SK-N-SH treated with all-trans-retinoic acid at 6 μM for 48 hours (cell line): ENCODE results near the gene NRXN3.

Experiments
- ATAC-seq: fragments of 200-7000 bp; cut with Tn5 transposase; 3 replicates; pipeline ENCODE4 v1.9.1; 2020; ENCODE audit warnings: mild to moderate bottlenecking, moderate library complexity
- ARNTL ChIP-seq: fragments of 450-650 bp; formaldehyde crosslinking; IDR thresholded peaks from 2 replicates; pipeline ENCODE4 v1.5.0; 2020; ENCODE audit warnings: low read depth, mild to moderate bottlenecking, moderate library complexity, borderline replicate concordance
- BACH2 ChIP-seq: fragments of 250-450 bp; sonication (Bioruptor Pico); IDR thresholded peaks from 2 replicates; pipeline ENCODE4 v1.9.0; 2021; ENCODE audit warnings: mild to moderate bottlenecking, borderline replicate concordance
- CREB5 ChIP-seq: fragments of 250-450 bp; sonication (Bioruptor Pico); IDR thresholded peaks from 2 replicates; pipeline ENCODE4 v1.5.1; 2020; ENCODE audit warnings: low read depth, mild to moderate bottlenecking, moderate library complexity
- CSDC2 ChIP-seq: fragments of 250-450 bp; sonication (Bioruptor Pico); IDR thresholded peaks from 2 replicates; pipeline ENCODE4 v1.5.0; 2020; ENCODE audit warnings: mild to moderate bottlenecking, moderate library complexity
- CSRNP3 ChIP-seq: fragments of 250-450 bp; sonication (Bioruptor Pico); IDR thresholded peaks from 2 replicates; pipeline ENCODE4 v1.5.1; 2021; ENCODE audit warnings: mild to moderate bottlenecking, moderate library complexity
- ESRRG ChIP-seq: fragments of 250-450 bp; sonication (Bioruptor Pico); IDR thresholded peaks from 2 replicates; pipeline ENCODE4 v1.6.1; 2021; ENCODE audit warnings: mild to moderate bottlenecking
- GLIS3 ChIP-seq: fragments of 250-450 bp; sonication (Bioruptor Pico); IDR thresholded peaks from 2 replicates; pipeline ENCODE4 v1.5.0; 2020; ENCODE audit warnings: mild to moderate bottlenecking, moderate library complexity
- ISL1 ChIP-seq: fragments of 250-450 bp; sonication (Bioruptor Pico); IDR thresholded peaks from 2 replicates; pipeline ENCODE4 v2.1.2; 2022; ENCODE audit warnings: mild to moderate bottlenecking, moderate library complexity
- OSR1 ChIP-seq: fragments of 250-450 bp; sonication (Bioruptor Pico); IDR thresholded peaks from 2 replicates; pipeline ENCODE4 v1.8.0; 2022; ENCODE audit warnings: moderate library complexity, mild to moderate bottlenecking, inconsistent platforms
- PATZ1 ChIP-seq: fragments of 250-450 bp; sonication (Bioruptor Pico); IDR thresholded peaks from 2 replicates; pipeline ENCODE4 v1.8.0; 2020; ENCODE audit warnings: mild to moderate bottlenecking, moderate library complexity, borderline replicate concordance
- POU6F1 ChIP-seq: fragments of 250-450 bp; sonication (Bioruptor Pico); IDR thresholded peaks from 2 replicates; pipeline ENCODE4 v1.8.0; 2021; ENCODE audit warnings: low read depth, mild to moderate bottlenecking, moderate library complexity, borderline replicate concordance
- PPARA ChIP-seq: fragments of 250-450 bp; sonication (Bioruptor Pico); IDR thresholded peaks from 2 replicates; pipeline ENCODE4 v1.5.0; 2020; ENCODE audit warnings: mild to moderate bottlenecking, borderline replicate concordance
- RARB ChIP-seq: fragments of 250-450 bp; sonication (Bioruptor Pico); IDR thresholded peaks from 2 replicates; pipeline ENCODE4 v1.8.0; 2021; ENCODE audit warnings: mild to moderate bottlenecking, moderate library complexity
- SNAI2 ChIP-seq: fragments of 250-450 bp; sonication (Bioruptor Pico); IDR thresholded peaks from 2 replicates; pipeline ENCODE4 v1.5.0; 2020; ENCODE audit warnings: mild to moderate bottlenecking, moderate library complexity
- TCF4 ChIP-seq: fragments of 250-450 bp; sonication (Bioruptor Pico); IDR thresholded peaks from 2 replicates; pipeline ENCODE4 v1.8.0; 2021; ENCODE audit warnings: mild to moderate bottlenecking, moderate library complexity, borderline replicate concordance
- TOX ChIP-seq: fragments of 250-450 bp; sonication (Bioruptor Pico); IDR thresholded peaks from 2 replicates; pipeline ENCODE4 v1.8.0; 2021; ENCODE audit warnings: mild to moderate bottlenecking, moderate library complexity, borderline replicate concordance
- TSHZ2 ChIP-seq: fragments of 250-450 bp; sonication (Bioruptor Pico); IDR thresholded peaks from 2 replicates; pipeline ENCODE4 v1.5.0; 2020; ENCODE audit warnings: mild to moderate bottlenecking, moderate library complexity
- ZC3H10 ChIP-seq: fragments of 250-450 bp; sonication (Bioruptor Pico); IDR thresholded peaks from 2 replicates; pipeline ENCODE4 v1.5.1; 2021; ENCODE audit warnings: mild to moderate bottlenecking, moderate library complexity
- ZFP3 ChIP-seq: fragments of 250-450 bp; sonication (Bioruptor Pico); IDR thresholded peaks from 2 replicates; pipeline ENCODE4 v1.5.0; 2020; ENCODE audit warnings: mild to moderate bottlenecking, moderate library complexity
- ZFP30 ChIP-seq: fragments of 450-650 bp; formaldehyde crosslinking; IDR thresholded peaks from 2 replicates; pipeline ENCODE4 v1.5.0; 2022; ENCODE audit warnings: mild to moderate bottlenecking, moderate library complexity
- ZNF565 ChIP-seq: fragments of 450-650 bp; formaldehyde crosslinking; conservative IDR thresholded peaks from 2 replicates; pipeline ENCODE4 v1.5.0; 2020; ENCODE audit warnings: low read depth, mild to moderate bottlenecking, moderate library complexity
- ZNF70 ChIP-seq: fragments of 450-650 bp; formaldehyde crosslinking; IDR thresholded peaks from 2 replicates; pipeline ENCODE4 v1.5.0; 2020; ENCODE audit warnings: mild to moderate bottlenecking, moderate library complexity
- ZNF8 ChIP-seq: fragments of 450-650 bp; formaldehyde crosslinking; IDR thresholded peaks from 2 replicates; pipeline ENCODE4 v1.5.0; 2020; ENCODE audit warnings: mild to moderate bottlenecking, moderate library complexity

The NRXN3 gene

GRCh38 chr14:79334272-79334671 lies 1164.1 kb downstream of the NRXN3 start:
- TF ChIP-seq CSDC2 (CRISPR knock-in tag) (no peak), POU6F1 (CRISPR knock-in tag) (no peak), ZFP30 (no peak), ZNF565 (CRISPR knock-in tag) (no peak), CSRNP3 (no peak), GLIS3 (CRISPR knock-in tag) (no peak), PPARA (CRISPR knock-in tag) (no peak), BACH2 (no peak), ZNF8 (CRISPR knock-in tag) (no peak), ARNTL (CRISPR knock-in tag) (no peak), SNAI2 (no peak), ESRRG (CRISPR knock-in tag) (no peak), ISL1 (CRISPR knock-in tag) (no peak), PATZ1 (no peak), ZFP3 (CRISPR knock-in tag) (no peak), TCF4 (CRISPR knock-in tag) (no peak), TSHZ2 (no peak), OSR1 (CRISPR knock-in tag) (no peak)
- TF ChIP-seq, all 23 proteins: peak for 0
- no peak for ATAC-seq

GRCh38 chr14:79337761-79338160 lies 1167.6 kb downstream of the NRXN3 start:
- ATAC-seq, result no peak
- TF ChIP-seq ZFP3 (CRISPR knock-in tag) (no peak), RARB (CRISPR knock-in tag) (no peak)

GRCh38 chr14:79342942-79343341 lies 1172.8 kb downstream of the NRXN3 start:
- no peak for ATAC-seq
- TF ChIP-seq PATZ1, result no peak
- TF ChIP-seq SNAI2, result no peak
- no peak for TF ChIP-seq ISL1 (CRISPR knock-in tag)
- no peak for TF ChIP-seq TOX
- no peak for TF ChIP-seq BACH2
- TF ChIP-seq PPARA (CRISPR knock-in tag), result no peak

- ATAC-seq, result no peak
- TF ChIP-seq ZNF70, result no peak
- no peak for TF ChIP-seq PATZ1
- TF ChIP-seq CREB5 (CRISPR knock-in tag), result no peak
- TF ChIP-seq SNAI2, result no peak
- no peak for TF ChIP-seq PPARA (CRISPR knock-in tag)
- no peak for TF ChIP-seq ZC3H10
- TF ChIP-seq CSRNP3, result no peak
- no peak for TF ChIP-seq TCF4 (CRISPR knock-in tag)
- no peak for TF ChIP-seq ZFP3 (CRISPR knock-in tag)
- TF ChIP-seq TOX, result no peak
- no peak for TF ChIP-seq ZNF565 (CRISPR knock-in tag)
- no peak for TF ChIP-seq CSDC2 (CRISPR knock-in tag)
Measured at GRCh38 chr14:79351011-79351410, 1180.8 kb downstream of the NRXN3 start.
